Loucy (cell line): ENCODE results near the gene PCSK9.

ENCODE experiments used
- CTCF ChIP-seq: fragments of 200-600 bp; sonication (generic); conservative IDR thresholded peaks from 2 replicates; pipeline ENCODE4 v1.5.1; 2014; ENCODE audit warnings: mild to moderate bottlenecking, antibody characterized with exemption, low read length
- EZH2phosphoT487 ChIP-seq: fragments of 200-600 bp; IDR thresholded peaks from 2 replicates; pipeline ENCODE4 v1.6.1; 2018; ENCODE audit warnings: antibody characterized with exemption, mild to moderate bottlenecking, moderate library complexity, borderline replicate concordance

DNA sequence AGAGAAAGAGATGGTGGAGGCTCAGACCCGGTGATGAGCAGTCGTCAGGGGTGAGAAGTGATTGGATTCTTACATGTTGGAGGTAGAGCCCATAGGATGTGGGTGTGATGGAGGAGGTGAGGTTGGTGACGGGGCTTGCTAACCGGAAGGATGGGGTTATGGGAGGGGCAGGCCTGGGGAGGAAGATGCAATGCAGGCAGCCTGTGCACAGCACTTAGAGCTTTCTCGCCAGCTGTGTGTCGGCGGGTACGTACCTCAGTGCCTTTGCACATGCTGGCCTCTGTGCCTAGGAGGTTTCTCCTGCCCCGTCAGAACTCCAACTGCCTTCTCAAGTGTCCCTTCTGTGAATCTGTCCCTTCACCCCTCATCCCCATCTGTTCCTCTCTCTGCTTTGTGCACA lies 43.5 kb upstream of the PCSK9 start:
- TF ChIP-seq CTCF (no peak), EZH2phosphoT487 (no peak)
